Gastrocnemius medialis (tissue), 4 donors: ENCODE data around the gene VIPR2. TPM values are rescaled to one million over a fixed set of nuclear protein-coding genes. Genes with fewer than 3 reads are reported as not detected.
A peak's percentile ranks its signal among the peaks of the same experiment; 100 is the strongest.

Experiments
- ATAC-seq, 2 donors: fragments of 150-250 bp; one replicate each; pipeline ENCODE4 v1.9.1; 2016
- DNase-seq, 2 donors: peaks; one replicate each; pipeline ENCODE4 v3.0.0-alpha.2; 2019
- H3K27ac ChIP-seq, 4 donors: fragments of 200-600 bp; sonication (generic); 1 replicate in 1 of 4; 2 replicates in 3 of 4; pipeline ENCODE4 v1.5.1; 2016 to 2018; ENCODE audit warnings: mild to moderate bottlenecking in 2 of 4, moderate library complexity in 1 of 4
- H3K27me3 ChIP-seq, 3 donors: fragments of 200-600 bp; sonication (generic) in 2 of 3; 1 replicate in 1 of 3; 2 replicates in 2 of 3; pipeline versions ENCODE4 v1.5.1 to v1.6.0; 2016 to 2019; ENCODE audit warnings: mild to moderate bottlenecking in 1 of 3, moderate library complexity in 1 of 3
- H3K36me3 ChIP-seq, 2 donors: fragments of 200-600 bp; sonication (generic) in 1 of 2; one replicate each; pipeline ENCODE4 v1.5.1; 2017 to 2018
- H3K4me1 ChIP-seq, 2 donors: fragments of 200-600 bp; sonication (generic) in 1 of 2; one replicate each; pipeline ENCODE4 v1.5.1; 2016 to 2017; ENCODE audit warnings: mild to moderate bottlenecking in 2 of 2
- H3K4me3 ChIP-seq, 4 donors: fragments of 200-600 bp; sonication (generic) in 3 of 4; 1 replicate in 1 of 4; 2 replicates in 3 of 4; pipeline ENCODE4 v1.5.1; 2016 to 2019; ENCODE audit warnings: mild to moderate bottlenecking in 2 of 4
- H3K9me3 ChIP-seq, 3 donors: fragments of 200-600 bp; sonication (generic) in 2 of 3; 1 replicate in 1 of 3; 2 replicates in 2 of 3; pipeline ENCODE4 v1.5.1; 2016 to 2019
- CTCF ChIP-seq, 5 experiments: fragments of 450-650 bp in 3 of 5; fragments of 200-600 bp in 2 of 5; sonication (generic) in 2 of 5; IDR thresholded peaks in 4 of 5; conservative IDR thresholded peaks in 1 of 5; 1 replicate in 4 of 5; 2 replicates in 1 of 5; pipeline ENCODE4 v1.5.1; 2016 to 2019; ENCODE audit warnings: antibody characterized with exemption in 5 of 5, mild to moderate bottlenecking in 3 of 5, moderate library complexity in 3 of 5
- POLR2A ChIP-seq, 2 donors: fragments of 450-650 bp; IDR thresholded peaks; one replicate each; pipeline ENCODE4 v1.6.1; 2017; ENCODE audit warnings: antibody characterized with exemption in 2 of 2, mild to moderate bottlenecking in 2 of 2, moderate library complexity in 2 of 2
- in situ Hi-C, 4 donors: fragments of 200-750 bp; cut with MboI; loops; one replicate each; pipeline versions ENCODE4 v1.15.0 to v1.8.0; 2017; ENCODE audit warnings: low sequenced_read_pairs in 4 of 4
- intact Hi-C: fragments of 100-400 bp; cut with DNase I; formaldehyde crosslinking; loops from one replicate; pipeline ENCODE4 v1.15.1; 2023; ENCODE audit warnings: low total_unique reads
- total RNA-seq, 4 donors: library from RNA; depleted of rRNA; stranded (reverse); fragments of >200 nt; gene quantifications; one replicate each; pipeline versions ENCODE4 v1.1.0 to v1.2.3, GENCODE V29; 2016

The VIPR2 gene
- total RNA-seq, 4 donors from 2014 or later, result 0.39 to 2.2 (median 0.80) TPM

GRCh38 chr7:159108491-159108890 lies 36.2 kb downstream of the VIPR2 start:
- Histone ChIP-seq H3K4me3 (no peak overlapping the region), H3K4me1 (peaks cover 5 to 11% of the 10 kb centered on the region in 2 donors), H3K27ac (no peak overlapping the region), H3K27me3 (no peaks in the 10 kb centered on the region), H3K9me3 (no peaks in the 10 kb centered on the region), H3K36me3 (no peaks in the 10 kb centered on the region)
- DNase-seq, result no peak
- intact Hi-C loops, result no loop called here
- no peak for TF ChIP-seq CTCF (IDR thresholded peaks at IDR 0.05 in 4 of 5, conservative IDR thresholded peaks at IDR 0.05 in 1 of 5)
- no peak for ATAC-seq
- in situ Hi-C loops, result no loop called here

GRCh38 chr7:159107161-159107892 lies 37.3 kb downstream of the VIPR2 start:
- Histone ChIP-seq H3K4me3 (no peak overlapping the region), H3K4me1 (peaks cover 5 to 11% of the 10 kb centered on the region in 2 donors), H3K27me3 (no peaks in the 10 kb centered on the region), H3K9me3 (no peaks in the 10 kb centered on the region), H3K27ac (no peak overlapping the region), H3K36me3 (no peaks in the 10 kb centered on the region)
- TF ChIP-seq POLR2A (IDR thresholded peaks at IDR 0.05) (no peak), CTCF (IDR thresholded peaks at IDR 0.05 in 4 of 5, conservative IDR thresholded peaks at IDR 0.05 in 1 of 5) (no peak)
- intact Hi-C loops (no loop called here), in situ Hi-C loops (no loop called here)
- DNase-seq (no peak), ATAC-seq (no peak)

DNA sequence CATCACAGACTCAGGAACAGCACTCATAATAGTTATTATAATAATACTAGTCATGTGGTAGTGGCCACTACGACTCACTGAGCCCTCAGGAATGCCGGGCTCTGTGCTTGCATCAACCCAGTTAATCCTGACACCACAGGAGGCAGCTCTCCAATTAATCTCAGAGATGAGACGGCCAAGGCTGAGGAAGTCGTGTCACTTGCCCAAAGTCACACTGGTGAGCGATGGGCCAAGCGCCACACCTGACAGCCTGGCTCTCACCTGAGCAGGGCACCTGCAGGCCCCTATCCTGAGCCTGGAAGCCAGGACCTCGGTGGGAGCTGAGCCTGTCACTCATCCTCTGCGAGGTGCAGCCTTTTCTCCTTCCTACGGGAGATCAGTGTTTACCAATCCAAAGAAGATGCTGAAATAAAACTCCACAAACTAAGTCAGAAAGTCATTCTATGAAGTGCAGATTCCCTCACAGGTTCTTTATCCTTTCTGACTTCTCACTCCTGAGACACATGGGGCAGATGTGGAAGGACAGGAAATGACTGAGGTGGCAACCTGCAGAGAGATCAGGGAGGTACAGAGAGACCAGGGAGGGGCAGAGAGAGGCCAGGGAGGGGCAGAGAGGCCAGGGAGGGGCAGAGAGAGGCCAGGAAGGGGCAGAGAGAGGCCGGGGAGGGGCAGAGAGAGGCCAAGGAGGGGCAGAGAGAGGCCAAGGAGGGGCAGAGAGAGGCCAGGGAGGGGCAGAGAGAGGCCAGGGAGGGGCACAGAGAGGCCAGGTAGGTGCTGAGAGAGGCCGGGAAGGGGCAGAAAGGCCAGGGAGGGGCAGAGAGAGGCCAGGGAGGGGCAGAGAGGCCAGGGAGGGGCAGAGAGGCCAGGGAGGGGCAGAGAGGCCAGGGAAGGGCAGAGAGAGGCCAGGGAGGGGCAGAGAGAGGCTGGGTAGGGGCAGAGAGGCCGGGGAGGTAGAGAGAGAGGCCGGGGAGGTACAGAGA lies 38.5 kb downstream of the VIPR2 start:
- DNase-seq, result no peak
- no peaks in the 10 kb centered on the region for H3K36me3 ChIP-seq
- TF ChIP-seq POLR2A (IDR thresholded peaks at IDR 0.05) (no peak), CTCF (IDR thresholded peaks at IDR 0.05 in 4 of 5, conservative IDR thresholded peaks at IDR 0.05 in 1 of 5) (no peak)
- intact Hi-C loops (no loop called here), in situ Hi-C loops (no loop called here)
- H3K27ac ChIP-seq, result peak overlapping the region in 1 of 4 donors; percentile 3
- H3K9me3 ChIP-seq, result no peaks in the 10 kb centered on the region
- peaks cover 5 to 11% of the 10 kb centered on the region in 2 donors for H3K4me1 ChIP-seq
- no peaks in the 10 kb centered on the region for H3K27me3 ChIP-seq
- peak; percentile 35 to 67 for ATAC-seq
- no peak overlapping the region for H3K4me3 ChIP-seq

- no peaks in the 10 kb centered on the region for H3K9me3 ChIP-seq
- in situ Hi-C loops, result no loop called here
- peaks cover 5 to 11% of the 10 kb centered on the region in 2 donors for H3K4me1 ChIP-seq
- DNase-seq (peak in 1 of 2 donors; percentile 10), ATAC-seq (no peak)
- H3K27ac ChIP-seq, result peak overlapping the region in 2 of 4 donors; percentile 16 to 47
- no peak overlapping the region for H3K4me3 ChIP-seq
- no peak for TF ChIP-seq POLR2A (IDR thresholded peaks at IDR 0.05)
- TF ChIP-seq CTCF (IDR thresholded peaks at IDR 0.05 in 4 of 5, conservative IDR thresholded peaks at IDR 0.05 in 1 of 5), result no peak
- intact Hi-C loops, result no loop called here
- H3K36me3 ChIP-seq, result no peaks in the 10 kb centered on the region
- no peaks in the 10 kb centered on the region for H3K27me3 ChIP-seq
Observed at GRCh38 chr7:159105066-159105780, 39.4 kb downstream of the VIPR2 start.
